ENCODE results near the gene AK1. TPM values are rescaled to one million over a fixed set of nuclear protein-coding genes. Genes with fewer than 3 reads are reported as not detected.

Gene AK1
- polyA plus RNA-seq, 3 donors: 33.9 to 40.0 (median 36.4) TPM

- no peak for DNase-seq (ENCODE audit: low read depth in 3 of 3, low spot score in 2 of 3)
Observed at GRCh38 chr9:127910613-127911205, 33.2 kb upstream of the AK1 start.

- no peak for DNase-seq (ENCODE audit: low read depth in 3 of 3, low spot score in 2 of 3)
Observed at GRCh38 chr9:127909839-127910273, 32.4 kb upstream of the AK1 start.

- DNase-seq (ENCODE audit: low read depth in 3 of 3, low spot score in 2 of 3): no peak
Observed at GRCh38 chr9:127908660-127908926, 31.1 kb upstream of the AK1 start.

- DNase-seq (ENCODE audit: low read depth in 3 of 3, low spot score in 2 of 3): no peak
Observed at GRCh38 chr9:127907867-127908659, 30.6 kb upstream of the AK1 start.

- no peak for DNase-seq (ENCODE audit: low read depth in 3 of 3, low spot score in 2 of 3)
Observed at GRCh38 chr9:127905788-127906191, 28.3 kb upstream of the AK1 start.

GRCh38 chr9:127905004-127905728, 27.7 kb upstream of the AK1 start:
- no peak for DNase-seq (ENCODE audit: low read depth in 3 of 3, low spot score in 2 of 3)

- DNase-seq (ENCODE audit: low read depth in 3 of 3, low spot score in 2 of 3): no peak
Observed at GRCh38 chr9:127904561-127905003, 27.1 kb upstream of the AK1 start.

- DNase-seq (ENCODE audit: low read depth in 3 of 3, low spot score in 2 of 3): no peak
Observed at GRCh38 chr9:127903557-127904475, 26.3 kb upstream of the AK1 start.

GRCh38 chr9:127899128-127899943, 21.9 kb upstream of the AK1 start, which contains the start of gene ST6GALNAC6:
Gene ST6GALNAC6, minus strand, starts transcription at chr9:127899603. Its CDS starts 1,622 bp downstream, at chr9:127897981.
- DNase-seq (ENCODE audit: low read depth in 3 of 3, low spot score in 2 of 3): no peak

GRCh38 chr9:127898433-127899127, 21.1 kb upstream of the AK1 start:
- no peak for DNase-seq (ENCODE audit: low read depth in 3 of 3, low spot score in 2 of 3)

- no peak for DNase-seq (ENCODE audit: low read depth in 3 of 3, low spot score in 2 of 3)
Observed at GRCh38 chr9:127897193-127897692, 19.8 kb upstream of the AK1 start.

- DNase-seq (ENCODE audit: low read depth in 3 of 3, low spot score in 2 of 3): no peak
Observed at GRCh38 chr9:127896395-127897192, 19.1 kb upstream of the AK1 start.

GRCh38 chr9:127895811-127896210, 18.3 kb upstream of the AK1 start:
- DNase-seq (ENCODE audit: low read depth in 3 of 3, low spot score in 2 of 3): no peak

- DNase-seq (ENCODE audit: low read depth in 3 of 3, low spot score in 2 of 3): no peak
Observed at GRCh38 chr9:127893392-127893791, 15.9 kb upstream of the AK1 start.

- DNase-seq (ENCODE audit: low read depth in 3 of 3, low spot score in 2 of 3): no peak
Observed at GRCh38 chr9:127892831-127893230, 15.4 kb upstream of the AK1 start.

GRCh38 chr9:127890053-127890452, 12.6 kb upstream of the AK1 start:
- DNase-seq (ENCODE audit: low read depth in 3 of 3, low spot score in 2 of 3): no peak

GRCh38 chr9:127887792-127888191, 10.3 kb upstream of the AK1 start:
- DNase-seq (ENCODE audit: low read depth in 3 of 3, low spot score in 2 of 3): no peak

GRCh38 chr9:127886401-127886972, 9.0 kb upstream of the AK1 start:
- no peak for DNase-seq (ENCODE audit: low read depth in 3 of 3, low spot score in 2 of 3)

Measured in right renal cortex interstitium (tissue), 3 donors.